A172 (cell line): ENCODE data around the gene SLC8B1. TPM values are rescaled to one million over a fixed set of nuclear protein-coding genes. Genes with fewer than 3 reads are reported as not detected.
"Not testable (repeated sequence)": the region's sequence is repeated elsewhere in the genome, so short reads cannot be mapped to it uniquely, and the experiment has no call there.

ENCODE experiments used
- DNase-seq: peaks from one replicate; pipeline ENCODE4 v3.0.0-alpha.2; 2015; ENCODE audit warnings: low spot score
- total RNA-seq: library from RNA; depleted of rRNA; stranded (reverse); fragments of >200 nt; shearing (Covaris generic); gene quantifications from 2 replicates; pipeline ENCODE4 v1.2.3, GENCODE V29; 2014

SLC8B1 gene
- total RNA-seq, 1 experiment from 2014 or later = 18.2 TPM

- peak; percentile 80 for DNase-seq
These were observed 23.6 kb upstream of the SLC8B1 start, which contains the start of gene PLBD2 for GRCh38 chr12:113358381-113359132. TSS of gene PLBD2 (plus strand) at chr12:113358587. CDS start at chr12:113358601, 14 bp downstream.

- DNase-seq = not testable (repeated sequence)
These were observed 19.3 kb upstream of the SLC8B1 start for GRCh38 chr12:113354192-113354591.

DNA sequence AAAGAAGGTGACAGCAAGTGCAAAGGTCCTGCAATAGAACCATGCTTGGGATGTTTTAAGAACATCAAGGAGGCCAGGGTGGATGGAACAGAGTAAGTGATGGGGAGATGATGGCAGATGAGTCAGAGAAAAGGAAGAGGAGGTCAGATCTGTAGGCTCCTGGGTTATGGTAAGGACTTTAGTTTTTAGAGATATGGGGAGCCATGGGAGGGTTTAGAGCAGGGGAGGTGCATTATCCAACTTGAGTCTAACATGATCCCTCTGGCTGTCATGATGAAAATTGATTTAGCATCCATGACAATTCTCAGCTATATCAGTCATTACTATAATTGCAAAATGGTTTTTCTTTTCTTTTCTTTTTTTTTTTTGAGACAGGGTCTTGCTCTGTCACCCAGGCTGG, 16.2 kb upstream of the SLC8B1 start:
- DNase-seq = no peak

- no peak for DNase-seq
These were observed 14.1 kb upstream of the SLC8B1 start for GRCh38 chr12:113348849-113349536.

GRCh38 chr12:113347892-113348291, 13.0 kb upstream of the SLC8B1 start:
- DNase-seq = no peak

DNA sequence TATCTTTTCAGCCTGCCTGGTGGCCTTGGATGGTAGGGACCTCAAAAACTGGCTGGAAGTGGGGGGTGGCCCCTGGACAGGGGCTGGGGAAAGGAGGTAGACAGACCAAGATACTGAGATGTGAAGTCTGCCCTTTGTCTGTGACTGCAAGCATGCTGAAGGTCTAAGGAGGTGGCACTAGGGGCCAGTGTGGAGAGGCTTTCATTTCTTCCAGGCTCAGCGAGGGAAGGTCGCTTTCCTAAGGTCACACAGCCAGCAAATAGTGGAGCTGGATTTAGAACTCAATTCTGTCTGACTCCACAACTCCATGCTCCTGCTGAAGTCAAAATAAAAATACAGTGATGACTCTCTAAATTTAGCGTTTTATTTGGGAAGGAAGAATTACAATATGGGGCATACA, 12.2 kb upstream of the SLC8B1 start:
- no peak for DNase-seq

DNA sequence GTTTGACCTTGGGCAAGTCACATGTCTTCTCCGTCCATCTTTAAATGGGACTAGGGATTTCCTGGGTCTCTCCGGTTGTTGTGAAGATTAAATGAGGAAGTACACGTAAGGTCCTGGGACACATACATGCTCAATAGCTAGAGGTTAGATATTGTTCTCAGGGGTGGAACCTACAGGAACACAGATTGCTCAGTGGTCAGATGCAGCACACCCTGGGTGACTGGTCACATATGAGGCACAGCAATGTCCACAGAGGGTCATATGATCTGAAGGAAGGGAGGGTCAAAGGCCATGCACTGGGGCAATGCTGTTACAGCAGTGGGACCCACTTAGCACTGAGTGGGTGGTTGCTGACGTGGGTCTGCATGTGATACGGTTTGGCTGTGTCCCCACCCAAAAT, 11.4 kb upstream of the SLC8B1 start:
- DNase-seq = no peak

GRCh38 chr12:113345318-113345717, 10.4 kb upstream of the SLC8B1 start:
- DNase-seq = no peak

GRCh38 chr12:113341535-113341934, 6.6 kb upstream of the SLC8B1 start:
- DNase-seq = no peak

DNA sequence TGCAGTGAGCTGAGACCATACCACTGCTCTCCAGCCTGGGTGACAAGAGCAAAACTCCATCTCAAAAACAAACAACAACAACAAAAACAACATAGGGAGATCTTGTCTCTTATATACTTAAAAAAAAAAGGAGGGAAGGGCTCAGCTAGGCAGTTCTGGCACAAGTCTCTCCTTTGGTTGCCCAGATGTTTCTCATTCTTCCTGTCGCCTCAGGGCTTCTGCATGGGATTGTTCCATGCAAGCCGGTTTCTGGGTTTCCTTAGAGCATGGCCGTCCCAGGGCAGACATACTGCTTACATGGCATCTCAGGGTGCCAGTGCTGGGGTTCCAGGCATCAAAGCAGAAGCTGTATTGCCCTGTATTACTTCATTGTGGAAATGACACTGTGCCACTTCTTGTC, 5.2 kb upstream of the SLC8B1 start:
- DNase-seq = no peak

DNA sequence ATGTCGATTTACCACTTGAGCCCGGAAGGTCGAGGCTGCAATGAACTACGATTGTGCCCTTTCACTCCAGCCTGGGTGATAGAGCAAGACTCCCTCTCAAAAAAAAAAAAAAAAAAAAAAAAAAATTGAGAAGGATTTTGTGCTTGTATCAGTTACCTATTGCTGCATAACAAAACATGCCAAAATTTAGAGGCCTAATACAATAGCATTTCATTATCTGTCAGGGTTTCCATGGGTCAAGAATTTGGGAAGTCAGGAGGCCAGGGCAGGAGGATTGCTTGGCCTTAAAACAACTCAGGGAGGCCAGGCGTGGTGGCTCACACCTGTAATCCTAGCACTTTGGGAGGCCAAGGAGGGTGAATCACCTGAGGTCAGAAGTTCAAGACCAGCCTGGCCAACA, 4.6 kb upstream of the SLC8B1 start:
- no peak for DNase-seq

- DNase-seq = no peak
These were observed 778 bp downstream of the SLC8B1 start for GRCh38 chr12:113333877-113334785.

DNA sequence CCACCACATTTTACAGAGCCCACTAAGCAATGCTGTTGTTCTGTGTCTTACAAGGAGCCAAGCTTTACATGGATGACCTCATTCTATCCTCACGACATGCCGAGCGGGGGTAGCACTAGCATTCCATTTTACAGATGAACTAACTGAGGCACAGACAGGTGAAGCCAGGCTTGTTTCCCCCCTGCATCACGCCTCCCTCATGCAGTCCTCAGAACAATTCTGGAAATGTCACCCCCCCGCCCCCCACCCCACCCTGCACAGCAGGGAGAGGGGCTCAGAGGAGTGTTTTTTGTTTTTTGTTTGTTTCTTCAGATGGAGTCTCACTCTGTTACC, 1.5 kb downstream of the SLC8B1 start:
- DNase-seq = no peak

- no peak for DNase-seq
These were observed 2.1 kb downstream of the SLC8B1 start for GRCh38 chr12:113332688-113333417.

GRCh38 chr12:113330505-113330904, 4.4 kb downstream of the SLC8B1 start:
- no peak for DNase-seq

DNA sequence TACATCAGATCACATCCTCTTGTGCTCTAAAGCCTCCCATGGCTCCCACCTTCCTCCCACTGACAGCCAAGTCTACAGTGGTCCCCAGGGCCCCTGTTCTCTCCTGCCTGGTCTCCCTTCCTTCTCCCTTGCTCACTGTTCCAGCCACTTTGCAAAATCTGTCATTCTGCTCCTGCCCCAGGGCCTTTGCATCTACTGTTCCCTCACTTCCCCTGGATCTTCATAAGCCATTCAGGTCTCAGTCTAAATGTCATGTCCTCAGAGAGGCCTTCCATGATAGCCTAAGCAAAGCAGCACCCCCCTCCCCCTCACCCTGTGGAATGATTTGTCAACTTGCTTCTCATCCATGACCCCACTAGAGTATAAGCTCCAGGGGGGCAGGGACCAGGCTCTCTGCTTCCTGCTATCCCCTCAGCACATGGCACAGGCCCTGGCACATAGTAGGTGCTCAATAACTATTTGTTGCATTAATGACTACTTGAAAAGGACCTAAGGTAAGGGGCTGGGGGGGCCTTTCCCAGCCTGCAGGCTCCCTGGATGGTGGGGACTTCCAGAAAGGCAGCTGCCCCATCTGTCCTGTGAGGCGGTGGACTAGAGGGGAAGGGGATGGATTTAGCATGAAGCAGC, 5.0 kb downstream of the SLC8B1 start:
- DNase-seq = no peak

DNA sequence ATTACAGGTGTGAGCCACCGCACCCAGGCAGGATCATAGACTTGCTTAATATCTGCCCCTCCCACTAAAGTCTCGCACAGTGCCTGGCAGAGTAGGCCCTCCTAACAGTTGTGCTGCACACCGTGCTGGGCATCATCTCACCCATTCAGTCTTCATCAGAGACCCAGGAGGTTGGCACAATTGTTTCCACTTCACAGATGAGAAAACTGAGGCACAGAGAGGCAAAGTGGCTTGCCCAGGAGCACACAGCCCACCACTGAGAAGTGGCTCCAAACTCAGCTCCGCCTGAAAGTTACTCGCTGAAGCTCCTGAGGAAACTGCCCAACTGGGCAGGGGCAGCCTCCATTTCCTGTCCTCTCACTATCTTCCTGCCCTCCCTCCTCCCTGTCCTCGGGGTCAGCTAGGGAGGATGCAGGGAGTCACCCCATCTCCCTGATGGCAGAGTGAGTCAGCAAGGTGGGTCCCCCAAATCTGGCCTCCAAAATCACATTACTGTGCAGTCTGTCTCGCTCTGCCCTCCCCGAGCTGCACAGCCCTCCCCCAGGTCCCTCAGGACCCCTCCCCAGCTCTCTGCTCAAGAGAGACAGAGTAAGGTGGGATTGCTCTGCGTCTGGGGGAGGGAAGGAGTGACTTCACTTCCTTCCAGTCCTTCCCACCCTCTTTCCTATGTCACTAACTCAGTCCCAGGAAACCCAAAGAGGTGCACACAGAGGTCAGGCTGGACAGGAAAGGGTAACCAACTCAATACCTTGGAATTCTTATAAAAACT, 5.7 kb downstream of the SLC8B1 start:
- peak; percentile 91 for DNase-seq

GRCh38 chr12:113328368-113328889, 6.5 kb downstream of the SLC8B1 start:
- DNase-seq = no peak

DNA sequence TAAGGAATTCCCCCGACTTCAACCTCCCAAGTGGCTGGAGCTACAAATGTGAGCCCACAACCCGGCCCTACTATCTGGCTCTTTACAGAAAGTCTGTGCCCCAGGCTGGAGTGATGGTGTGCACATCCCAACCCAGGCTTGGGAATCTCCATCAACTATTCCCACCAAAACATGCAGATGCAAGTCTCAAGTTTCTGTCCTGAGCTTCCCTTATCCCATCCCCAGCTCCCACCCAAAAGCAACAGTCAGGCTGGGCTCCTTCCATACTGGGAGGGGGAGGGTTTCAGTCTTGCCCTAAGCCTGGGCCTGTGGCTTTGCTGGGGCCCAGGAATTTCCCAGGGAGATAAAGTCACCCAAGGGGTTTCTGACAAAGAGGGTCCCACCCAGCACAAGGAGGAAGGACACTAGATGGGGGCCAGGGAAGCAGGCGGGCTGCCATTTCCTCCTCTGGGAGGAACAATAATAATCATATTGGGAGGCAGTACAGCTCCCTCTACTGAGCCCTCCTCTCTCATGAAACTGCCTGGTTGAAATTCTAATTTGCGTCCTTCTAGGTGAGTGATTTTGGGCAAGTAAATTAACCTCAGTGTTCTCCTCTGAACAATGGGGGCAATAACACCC, 8.0 kb downstream of the SLC8B1 start:
- no peak for DNase-seq

GRCh38 chr12:113325916-113326315, 9.0 kb downstream of the SLC8B1 start:
- peak; percentile 61 for DNase-seq
